Trophoblast cell (in vitro differentiated cells and primary cell): ENCODE results near the gene DNAJC16.

Experiments
- DNase-seq, 2 donors: peaks; one replicate each; pipeline ENCODE4 v3.0.0-alpha.2; 2016
- H2AFZ ChIP-seq: 2 replicates; pipeline ENCODE4 v1.6.1; 2013; ENCODE audit warnings: low read length, moderate library complexity, mild to moderate bottlenecking; ENCODE audit not compliant: insufficient read depth, poor library complexity
- H2AK5ac ChIP-seq: 2 replicates; pipeline ENCODE4 v1.6.1; 2013; ENCODE audit warnings: mild to moderate bottlenecking, low read length
- H2BK120ac ChIP-seq: 2 replicates; pipeline ENCODE4 v1.6.1; 2013; ENCODE audit warnings: low read length, mild to moderate bottlenecking, moderate library complexity; ENCODE audit not compliant: insufficient read depth, poor library complexity
- H2BK12ac ChIP-seq: 2 replicates; pipeline ENCODE4 v1.6.1; 2013; ENCODE audit warnings: mild to moderate bottlenecking, low read length, moderate library complexity
- H2BK5ac ChIP-seq: 2 replicates; pipeline ENCODE4 v1.6.1; 2013; ENCODE audit warnings: low read length, low read depth, moderate library complexity, mild to moderate bottlenecking; ENCODE audit not compliant: poor library complexity
- H3K14ac ChIP-seq: 2 replicates; pipeline ENCODE4 v1.6.1; 2013; ENCODE audit warnings: mild to moderate bottlenecking, low read length
- H3K18ac ChIP-seq: 2 replicates; pipeline ENCODE4 v1.6.1; 2013; ENCODE audit warnings: mild to moderate bottlenecking, low read length
- H3K23ac ChIP-seq: 2 replicates; pipeline ENCODE4 v1.6.1; 2013; ENCODE audit warnings: low read length
- H3K27ac ChIP-seq: 2 replicates; pipeline ENCODE4 v1.5.1; 2013; ENCODE audit warnings: low read depth, mild to moderate bottlenecking, inconsistent platforms, low read length, moderate library complexity
- H3K27me3 ChIP-seq: 2 replicates; pipeline ENCODE4 v1.6.1; 2013; ENCODE audit warnings: inconsistent platforms, mild to moderate bottlenecking, low read length, moderate library complexity; ENCODE audit not compliant: insufficient read depth
- H3K36me3 ChIP-seq, 2 experiments: 1 replicate in 1 of 2; 2 replicates in 1 of 2; pipeline ENCODE4 v1.6.1; 2013; ENCODE audit warnings: low read length in 2 of 2, mild to moderate bottlenecking in 2 of 2, moderate library complexity in 1 of 2; ENCODE audit not compliant: insufficient read depth in 2 of 2, control insufficient read depth in 1 of 2
- H3K4ac ChIP-seq: 2 replicates; pipeline ENCODE4 v1.6.1; 2013; ENCODE audit warnings: low read depth, mild to moderate bottlenecking, low read length, moderate library complexity
- H3K4me1 ChIP-seq, 2 experiments: 1 replicate in 1 of 2; 2 replicates in 1 of 2; pipeline ENCODE4 v1.6.1; 2013; ENCODE audit warnings: low read length in 2 of 2, mild to moderate bottlenecking in 2 of 2, moderate library complexity in 1 of 2; ENCODE audit not compliant: insufficient read depth in 2 of 2, control insufficient read depth in 1 of 2
- H3K4me2 ChIP-seq: 2 replicates; pipeline ENCODE4 v1.6.1; 2013; ENCODE audit warnings: inconsistent platforms, mild to moderate bottlenecking, low read length, moderate library complexity
- H3K4me3 ChIP-seq: 2 replicates; pipeline ENCODE4 v1.5.1; 2013; ENCODE audit warnings: mild to moderate bottlenecking, low read depth, low read length, inconsistent platforms
- H3K79me1 ChIP-seq: one replicate; pipeline ENCODE4 v1.6.1; 2013; ENCODE audit warnings: low read length
- H3K79me2 ChIP-seq: 2 replicates; pipeline ENCODE4 v1.6.1; 2013; ENCODE audit warnings: low read length, mild to moderate bottlenecking; ENCODE audit not compliant: control insufficient read depth, insufficient read depth, poor library complexity
- H3K9ac ChIP-seq: 2 replicates; pipeline ENCODE4 v1.6.1; 2013; ENCODE audit warnings: mild to moderate bottlenecking, low read length
- H3K9me3 ChIP-seq: 2 replicates; pipeline ENCODE4 v1.6.1; 2013; ENCODE audit warnings: low read depth, mild to moderate bottlenecking, control low read depth, inconsistent platforms, low read length; ENCODE audit not compliant: insufficient read depth
- H4K12ac ChIP-seq: 2 replicates; pipeline ENCODE4 v1.6.1; 2013; ENCODE audit warnings: low read depth, mild to moderate bottlenecking, low read length, moderate library complexity
- H4K8ac ChIP-seq: 2 replicates; pipeline ENCODE4 v1.6.1; 2013; ENCODE audit warnings: low read depth, mild to moderate bottlenecking, low read length, moderate library complexity
- H4K91ac ChIP-seq: one replicate; pipeline ENCODE4 v1.6.1; 2013; ENCODE audit warnings: low read depth, mild to moderate bottlenecking, low read length, moderate library complexity
- WGBS: extraction: QIAGEN DNeasy Blood & Tissue Kit; methylation state at CpG from one replicate; pipeline ENCODE4 v1.1.7; 2013; ENCODE audit warnings: missing lambda C conversion rate; ENCODE audit not compliant: insufficient read length, insufficient coverage; ENCODE audit errors: extremely low coverage; 5-methylcytosine and 5-hydroxymethylcytosine counted together

Gene DNAJC16

DNA sequence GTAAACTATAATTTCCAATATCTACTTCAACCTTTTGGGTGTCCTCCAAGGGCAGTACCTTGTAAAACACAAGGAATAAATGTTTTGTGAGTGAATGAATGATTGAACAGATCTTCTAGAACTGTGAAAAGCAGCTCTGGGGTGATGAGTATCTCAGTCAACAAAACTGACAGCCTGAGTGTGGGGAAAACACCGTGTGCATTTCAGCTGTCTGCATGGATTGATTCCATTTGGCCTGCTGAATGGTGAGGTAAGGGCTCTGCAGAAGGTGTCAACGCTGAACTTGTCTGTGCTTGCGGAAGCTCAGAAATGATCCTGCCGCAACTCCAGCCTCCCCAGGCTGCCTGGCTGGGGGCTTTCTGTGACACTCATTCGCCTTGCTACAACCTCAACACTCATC is 65.6 kb downstream of the DNAJC16 start:
- H2BK5ac ChIP-seq = no peak overlapping the region
- no peak overlapping the region for H3K4me2 ChIP-seq
- no peaks in the 10 kb centered on the region for H3K4me1 ChIP-seq
- no peak overlapping the region for H2AFZ ChIP-seq
- no peak overlapping the region for H3K23ac ChIP-seq
- H4K12ac ChIP-seq = no peak overlapping the region
- no peaks in the 10 kb centered on the region for H3K79me1 ChIP-seq
- peaks cover 4% of the 10 kb centered on the region for H3K9me3 ChIP-seq
- H3K36me3 ChIP-seq = no peaks in the 10 kb centered on the region
- H4K8ac ChIP-seq = no peak overlapping the region
- H3K9ac ChIP-seq = no peak overlapping the region
- H3K27me3 ChIP-seq = no peaks in the 10 kb centered on the region
- no peak overlapping the region for H2BK120ac ChIP-seq
- no peak overlapping the region for H3K27ac ChIP-seq
- no peaks in the 10 kb centered on the region for H3K79me2 ChIP-seq
- no peak overlapping the region for H2AK5ac ChIP-seq
- H3K4ac ChIP-seq = no peak overlapping the region
- H3K14ac ChIP-seq = no peak overlapping the region
- DNase-seq = no peak
- no peak overlapping the region for H2BK12ac ChIP-seq
- no peak overlapping the region for H3K18ac ChIP-seq
- no CpG with 5 or more reads among the region's 5 CpGs for WGBS
- no peak overlapping the region for H4K91ac ChIP-seq
- H3K4me3 ChIP-seq = no peak overlapping the region

- no peak for DNase-seq
- Histone ChIP-seq H4K8ac (no peak overlapping the region), H4K91ac (no peak overlapping the region), H3K79me1 (no peaks in the 10 kb centered on the region), H2BK120ac (no peak overlapping the region), H3K4me3 (no peak overlapping the region), H2AK5ac (no peak overlapping the region), H3K23ac (no peak overlapping the region), H3K27me3 (no peaks in the 10 kb centered on the region), H3K4ac (no peak overlapping the region), H3K36me3 (no peaks in the 10 kb centered on the region), H2AFZ (no peak overlapping the region), H3K9ac (no peak overlapping the region), H3K4me1 (no peaks in the 10 kb centered on the region), H3K79me2 (no peaks in the 10 kb centered on the region), H3K9me3 (no peaks in the 10 kb centered on the region), H2BK5ac (no peak overlapping the region), H3K27ac (no peak overlapping the region), H2BK12ac (no peak overlapping the region), H3K4me2 (no peak overlapping the region), H3K14ac (no peak overlapping the region), H4K12ac (no peak overlapping the region), H3K18ac (no peak overlapping the region)
- WGBS = no CpG with 5 or more reads among the region's 5 CpGs
These were observed 69.4 kb downstream of the DNAJC16 start for GRCh38 chr1:15595809-15596617.

GRCh38 chr1:15598436-15598835 is 71.8 kb downstream of the DNAJC16 start:
- no peak overlapping the region for H3K23ac ChIP-seq
- H3K79me2 ChIP-seq = no peaks in the 10 kb centered on the region
- H3K4ac ChIP-seq = no peak overlapping the region
- H3K4me3 ChIP-seq = no peak overlapping the region
- no peak overlapping the region for H3K14ac ChIP-seq
- no peak overlapping the region for H2AK5ac ChIP-seq
- no CpG with 5 or more reads among the region's 2 CpGs for WGBS
- no peaks in the 10 kb centered on the region for H3K9me3 ChIP-seq
- no peak for DNase-seq
- H3K4me1 ChIP-seq = peaks cover 2 to 3% of the 10 kb centered on the region in 2 experiments
- H4K12ac ChIP-seq = no peak overlapping the region
- H3K27ac ChIP-seq = no peak overlapping the region
- no peak overlapping the region for H2BK12ac ChIP-seq
- H4K8ac ChIP-seq = no peak overlapping the region
- no peak overlapping the region for H2BK120ac ChIP-seq
- no peaks in the 10 kb centered on the region for H3K27me3 ChIP-seq
- no peaks in the 10 kb centered on the region for H3K36me3 ChIP-seq
- no peak overlapping the region for H3K4me2 ChIP-seq
- no peak overlapping the region for H4K91ac ChIP-seq
- H3K18ac ChIP-seq = no peak overlapping the region
- no peak overlapping the region for H2AFZ ChIP-seq
- no peaks in the 10 kb centered on the region for H3K79me1 ChIP-seq
- H2BK5ac ChIP-seq = no peak overlapping the region
- no peak overlapping the region for H3K9ac ChIP-seq

DNA sequence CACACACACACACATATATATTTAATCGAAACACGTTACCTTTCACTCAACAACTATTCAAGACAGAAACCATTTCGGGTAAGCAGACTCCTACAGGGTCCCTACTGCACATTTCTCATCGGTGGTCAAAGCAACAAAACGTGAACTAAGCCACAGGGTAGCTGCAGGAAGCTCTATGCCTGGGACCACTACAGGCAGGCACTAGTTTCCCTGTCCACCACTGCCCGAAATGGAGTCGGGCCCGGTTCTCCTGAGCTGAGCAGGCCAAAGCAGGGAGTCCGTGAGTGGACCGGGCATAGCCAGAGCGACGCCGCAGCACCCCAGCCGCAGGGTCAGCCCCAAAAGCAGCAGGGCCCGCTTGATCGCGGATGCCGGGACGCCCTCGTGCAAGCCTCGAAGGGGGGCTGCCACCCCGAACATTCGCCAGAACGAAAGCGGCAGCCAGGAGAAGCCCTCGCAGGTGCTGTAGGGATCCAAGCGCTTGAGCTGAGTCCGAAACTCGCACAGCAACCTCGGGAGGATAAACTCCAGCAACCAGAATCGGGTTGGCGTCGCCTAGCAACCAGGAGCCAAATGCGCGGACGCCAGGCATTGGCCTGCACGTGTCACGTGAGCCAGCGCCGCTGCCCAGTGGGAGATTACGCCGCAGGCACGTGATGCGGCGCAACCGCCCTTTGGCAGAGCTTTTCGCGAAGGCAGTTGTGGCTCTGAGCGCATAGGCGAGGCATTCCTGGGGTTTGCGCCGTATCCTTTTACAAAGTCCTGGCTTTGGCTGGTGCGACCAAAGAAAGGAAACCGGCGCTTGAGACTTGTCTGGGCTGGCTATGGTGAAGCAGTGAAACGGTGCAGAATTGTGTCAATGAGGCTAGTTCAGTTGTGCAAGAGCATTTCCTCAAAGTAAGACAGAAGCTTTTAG is 76.7 kb downstream of the DNAJC16 start:
- H3K23ac ChIP-seq = no peak overlapping the region
- peak overlapping the region; percentile 12 for H3K4ac ChIP-seq
- no peak overlapping the region for H3K27ac ChIP-seq
- no peak overlapping the region for H2BK5ac ChIP-seq
- DNase-seq = peak; percentile 96 to 97
- peak overlapping the region; percentile 29 for H3K14ac ChIP-seq
- no peak overlapping the region for H2BK120ac ChIP-seq
- peak overlapping the region; percentile 30 for H3K18ac ChIP-seq
- peak overlapping the region; percentile 68 for H3K4me2 ChIP-seq
- peak overlapping the region; percentile 84 for H2AFZ ChIP-seq
- H2BK12ac ChIP-seq = no peak overlapping the region
- no peaks in the 10 kb centered on the region for H3K36me3 ChIP-seq
- no peaks in the 10 kb centered on the region for H3K79me2 ChIP-seq
- no peak overlapping the region for H2AK5ac ChIP-seq
- no peaks in the 10 kb centered on the region for H3K9me3 ChIP-seq
- H4K91ac ChIP-seq = no peak overlapping the region
- peak overlapping the region; percentile 2 for H3K9ac ChIP-seq
- peaks cover 2% of the 10 kb centered on the region for H3K79me1 ChIP-seq
- 100% methylated on average over 2 of the region's 56 CpGs for WGBS
- H4K12ac ChIP-seq = peak overlapping the region; percentile 51
- peaks cover 2 to 3% of the 10 kb centered on the region in 2 experiments for H3K4me1 ChIP-seq
- no peaks in the 10 kb centered on the region for H3K27me3 ChIP-seq
- peak overlapping the region; percentile 69 for H3K4me3 ChIP-seq
- H4K8ac ChIP-seq = peak overlapping the region; percentile 79
